ENCODE results near the gene CYB5RL.

CYB5RL gene

DNA sequence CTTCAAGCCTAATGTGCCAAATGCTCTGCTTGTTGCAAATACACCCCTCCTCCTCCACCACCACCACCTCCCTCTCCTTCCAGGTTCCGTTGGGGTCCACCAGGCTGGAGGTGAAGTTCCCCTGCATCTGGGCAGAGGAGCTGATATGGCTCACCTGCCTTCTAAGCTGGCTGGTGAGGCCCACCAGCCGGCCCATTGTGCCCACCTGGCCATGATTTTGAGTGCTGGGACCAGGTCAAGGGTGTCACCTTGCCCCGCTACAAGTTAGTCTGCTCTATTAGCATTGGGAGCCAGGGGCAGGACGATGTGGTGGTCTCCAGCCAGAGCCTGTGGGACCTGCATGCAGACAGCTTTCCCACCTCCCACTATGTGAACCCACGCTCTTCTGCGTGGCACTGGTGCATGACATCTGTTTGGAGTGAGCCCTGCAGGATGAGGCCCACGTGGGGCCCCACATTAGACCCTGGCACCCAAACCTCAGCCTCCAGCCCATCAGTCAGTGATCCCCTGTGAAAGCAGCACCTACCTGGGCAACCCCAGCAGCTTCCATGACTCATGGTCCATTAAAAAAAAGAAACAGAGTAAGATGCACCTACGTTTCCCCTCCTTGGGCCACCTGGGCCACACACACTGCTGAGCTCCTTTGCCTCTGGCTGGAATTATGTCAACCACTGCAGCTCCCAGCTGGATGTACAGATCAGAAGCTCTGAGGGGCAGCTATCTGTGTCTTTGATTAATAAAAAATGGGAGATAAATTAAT lies 31.4 kb downstream of the CYB5RL start:
- no peak for TF ChIP-seq TAF1 (IDR thresholded peaks at IDR 0.05; ENCODE audit: borderline replicate concordance, insufficient read depth, low read length)
- no peak for TF ChIP-seq SIN3A (IDR thresholded peaks at IDR 0.05; ENCODE audit: borderline replicate concordance, insufficient read depth, low read length)
- TF ChIP-seq POLR2AphosphoS5 (IDR thresholded peaks at IDR 0.05; ENCODE audit: low read depth, low read length): no peak
- TF ChIP-seq, protein P1, sequence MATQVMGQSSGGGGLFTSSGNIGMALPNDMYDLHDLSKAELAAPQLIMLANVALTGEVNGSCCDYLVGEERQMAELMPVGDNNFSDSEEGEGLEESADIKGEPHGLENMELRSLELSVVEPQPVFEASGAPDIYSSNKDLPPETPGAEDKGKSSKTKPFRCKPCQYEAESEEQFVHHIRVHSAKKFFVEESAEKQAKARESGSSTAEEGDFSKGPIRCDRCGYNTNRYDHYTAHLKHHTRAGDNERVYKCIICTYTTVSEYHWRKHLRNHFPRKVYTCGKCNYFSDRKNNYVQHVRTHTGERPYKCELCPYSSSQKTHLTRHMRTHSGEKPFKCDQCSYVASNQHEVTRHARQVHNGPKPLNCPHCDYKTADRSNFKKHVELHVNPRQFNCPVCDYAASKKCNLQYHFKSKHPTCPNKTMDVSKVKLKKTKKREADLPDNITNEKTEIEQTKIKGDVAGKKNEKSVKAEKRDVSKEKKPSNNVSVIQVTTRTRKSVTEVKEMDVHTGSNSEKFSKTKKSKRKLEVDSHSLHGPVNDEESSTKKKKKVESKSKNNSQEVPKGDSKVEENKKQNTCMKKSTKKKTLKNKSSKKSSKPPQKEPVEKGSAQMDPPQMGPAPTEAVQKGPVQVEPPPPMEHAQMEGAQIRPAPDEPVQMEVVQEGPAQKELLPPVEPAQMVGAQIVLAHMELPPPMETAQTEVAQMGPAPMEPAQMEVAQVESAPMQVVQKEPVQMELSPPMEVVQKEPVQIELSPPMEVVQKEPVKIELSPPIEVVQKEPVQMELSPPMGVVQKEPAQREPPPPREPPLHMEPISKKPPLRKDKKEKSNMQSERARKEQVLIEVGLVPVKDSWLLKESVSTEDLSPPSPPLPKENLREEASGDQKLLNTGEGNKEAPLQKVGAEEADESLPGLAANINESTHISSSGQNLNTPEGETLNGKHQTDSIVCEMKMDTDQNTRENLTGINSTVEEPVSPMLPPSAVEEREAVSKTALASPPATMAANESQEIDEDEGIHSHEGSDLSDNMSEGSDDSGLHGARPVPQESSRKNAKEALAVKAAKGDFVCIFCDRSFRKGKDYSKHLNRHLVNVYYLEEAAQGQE (IDR thresholded peaks at IDR 0.05; ENCODE audit: insufficient read depth in 1 of 2, low read depth in 2 of 2, low read length in 2 of 2): no peak
- TF ChIP-seq FOXP2 (optimal IDR thresholded peaks at IDR 0.05; ENCODE audit: borderline replicate concordance, extremely low read depth, extremely low read length, insufficient read depth): no peak

DNA sequence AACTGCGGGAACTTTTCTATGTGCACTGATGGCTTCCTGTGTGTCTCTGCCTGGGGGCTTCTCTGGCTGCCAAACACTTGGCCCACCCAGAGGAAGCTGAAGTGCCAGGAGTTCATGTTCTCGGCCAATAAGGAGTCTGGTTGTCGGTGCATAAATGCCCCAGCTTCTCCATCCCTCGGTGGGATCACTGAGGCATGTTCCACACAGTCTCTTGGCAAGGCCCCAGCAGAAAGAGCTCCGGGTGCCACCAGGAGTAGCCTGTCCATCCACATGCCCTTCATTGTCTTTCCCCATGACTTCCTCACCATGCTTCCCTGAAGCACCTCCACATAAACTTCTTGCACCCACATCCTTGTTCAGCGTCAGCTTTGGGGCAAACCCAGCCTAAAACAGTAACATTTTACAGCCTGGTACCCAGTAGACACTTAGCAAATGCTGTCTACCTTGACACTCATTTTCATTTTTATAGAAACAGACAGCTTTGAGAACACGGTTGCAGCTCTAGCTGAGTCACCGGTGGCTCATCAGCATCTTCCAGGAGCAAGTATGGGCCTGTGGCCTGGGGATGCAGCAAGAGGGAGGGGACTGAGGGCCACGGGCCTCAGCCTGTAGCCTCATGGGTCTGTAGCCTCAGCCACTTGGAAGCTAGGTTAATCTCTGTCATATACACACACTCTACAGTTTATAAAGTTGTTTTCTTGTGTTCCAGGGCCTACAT lies 32.2 kb downstream of the CYB5RL start:
- no peak for TF ChIP-seq POLR2AphosphoS5 (IDR thresholded peaks at IDR 0.05; ENCODE audit: low read depth, low read length)
- TF ChIP-seq, protein P1 (IDR thresholded peaks at IDR 0.05; ENCODE audit: insufficient read depth in 1 of 2, low read depth in 2 of 2, low read length in 2 of 2): no peak
- no peak for TF ChIP-seq TAF1 (IDR thresholded peaks at IDR 0.05; ENCODE audit: borderline replicate concordance, insufficient read depth, low read length)
- TF ChIP-seq SIN3A (IDR thresholded peaks at IDR 0.05; ENCODE audit: borderline replicate concordance, insufficient read depth, low read length): no peak
- TF ChIP-seq FOXP2 (optimal IDR thresholded peaks at IDR 0.05; ENCODE audit: borderline replicate concordance, extremely low read depth, extremely low read length, insufficient read depth): no peak

DNA sequence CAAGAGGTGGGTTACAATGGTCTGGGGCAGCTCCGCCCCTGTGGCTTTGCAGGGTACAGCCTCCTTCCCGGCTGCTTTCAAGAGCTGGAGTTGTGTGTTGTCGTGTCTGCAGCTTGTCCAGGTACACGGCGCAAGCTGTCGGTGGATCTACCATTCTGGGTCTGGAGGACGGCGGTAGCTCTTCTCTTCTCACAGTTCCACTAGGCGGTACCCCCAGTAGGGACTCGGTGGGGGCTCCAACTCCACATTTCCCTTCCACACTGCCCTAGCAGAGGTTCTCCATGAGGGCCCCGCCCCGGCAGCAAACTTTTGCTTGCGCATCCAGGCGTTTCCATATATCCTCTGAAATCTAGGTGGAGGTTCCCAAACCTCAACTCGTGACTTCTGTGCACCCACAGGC lies 34.7 kb downstream of the CYB5RL start:
- TF ChIP-seq SIN3A (IDR thresholded peaks at IDR 0.05; ENCODE audit: borderline replicate concordance, insufficient read depth, low read length) (no peak), FOXP2 (optimal IDR thresholded peaks at IDR 0.05; ENCODE audit: borderline replicate concordance, extremely low read depth, extremely low read length, insufficient read depth) (no peak), TAF1 (IDR thresholded peaks at IDR 0.05; ENCODE audit: borderline replicate concordance, insufficient read depth, low read length) (no peak), POLR2AphosphoS5 (IDR thresholded peaks at IDR 0.05; ENCODE audit: low read depth, low read length) (no peak)
- TF ChIP-seq, protein P1 (IDR thresholded peaks at IDR 0.05; ENCODE audit: insufficient read depth in 1 of 2, low read depth in 2 of 2, low read length in 2 of 2): no peak

DNA sequence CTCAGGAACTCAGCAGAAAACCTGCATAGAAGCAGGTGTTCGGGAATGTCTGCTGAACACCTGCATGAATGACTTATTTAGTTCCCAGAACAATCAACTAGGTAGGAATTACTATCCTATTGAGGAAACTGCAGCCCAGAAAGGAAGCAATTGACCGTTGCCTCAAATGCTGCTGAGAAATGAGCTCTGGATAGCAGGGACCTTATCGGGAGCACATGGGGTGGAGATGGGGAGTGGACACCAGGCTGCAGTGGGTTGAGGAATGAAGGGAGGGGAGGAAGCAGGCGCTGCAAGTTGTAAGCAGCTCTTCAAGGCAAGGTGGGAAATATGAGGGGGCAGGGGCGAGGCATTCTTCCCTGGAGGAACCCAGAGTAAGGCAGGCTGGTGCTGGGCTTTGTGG lies 36.3 kb downstream of the CYB5RL start:
- TF ChIP-seq POLR2AphosphoS5 (IDR thresholded peaks at IDR 0.05; ENCODE audit: low read depth, low read length) (no peak), FOXP2 (optimal IDR thresholded peaks at IDR 0.05; ENCODE audit: borderline replicate concordance, extremely low read depth, extremely low read length, insufficient read depth) (no peak), SIN3A (IDR thresholded peaks at IDR 0.05; ENCODE audit: borderline replicate concordance, insufficient read depth, low read length) (no peak), TAF1 (IDR thresholded peaks at IDR 0.05; ENCODE audit: borderline replicate concordance, insufficient read depth, low read length) (no peak)
- TF ChIP-seq, protein P1 (IDR thresholded peaks at IDR 0.05; ENCODE audit: insufficient read depth in 1 of 2, low read depth in 2 of 2, low read length in 2 of 2): no peak

All from PFSK-1 (cell line).